MM.1S (cell line): ENCODE measurements around the gene TAC3.
A peak's percentile ranks its signal among the peaks of the same experiment; 100 is the strongest.

Source experiments
- DNase-seq: peaks from one replicate; pipeline ENCODE4 v3.0.0-alpha.2; 2015
- H2AFZ ChIP-seq: fragments of 300-600 bp; sonication (generic); 2 replicates; pipeline ENCODE4 v1.6.0; 2016; ENCODE audit warnings: antibody characterized with exemption, low read length
- H3F3A ChIP-seq: fragments of 300-600 bp; sonication (generic); 2 replicates; pipeline ENCODE4 v1.6.1; 2016; ENCODE audit warnings: mild to moderate bottlenecking, antibody characterized with exemption, low read length, moderate library complexity, mixed read lengths; ENCODE audit not compliant: insufficient read depth
- H3K27ac ChIP-seq: fragments of 300-600 bp; sonication (generic); 2 replicates; pipeline ENCODE4 v1.5.1; 2016; ENCODE audit warnings: mild to moderate bottlenecking, low read length
- H3K27me3 ChIP-seq: fragments of 300-600 bp; sonication (generic); replicated peaks from 2 replicates; pipeline ENCODE4 v1.6.0; 2016; ENCODE audit warnings: low read length; ENCODE audit not compliant: insufficient read depth
- H3K36me3 ChIP-seq: fragments of 300-600 bp; sonication (generic); replicated peaks from 2 replicates; pipeline ENCODE4 v1.6.1; 2016; ENCODE audit warnings: mild to moderate bottlenecking, low read length, mixed read lengths; ENCODE audit not compliant: insufficient read depth
- H3K4me1 ChIP-seq: fragments of 300-600 bp; sonication (generic); 2 replicates; pipeline ENCODE4 v1.6.1; 2016; ENCODE audit warnings: low read length, mixed read lengths
- H3K4me2 ChIP-seq: fragments of 300-600 bp; sonication (generic); 2 replicates; pipeline ENCODE4 v1.6.0; 2016; ENCODE audit warnings: low read depth, low read length
- H3K4me3 ChIP-seq: fragments of 300-600 bp; sonication (generic); 2 replicates; pipeline ENCODE4 v1.5.1; 2016; ENCODE audit warnings: low read length, mixed read lengths
- H3K79me2 ChIP-seq: fragments of 300-600 bp; sonication (generic); 2 replicates; pipeline ENCODE4 v1.6.1; 2016; ENCODE audit warnings: mixed run types, low read length, mixed read lengths
- H3K9ac ChIP-seq: fragments of 300-600 bp; sonication (generic); 2 replicates; pipeline ENCODE4 v1.6.1; 2016; ENCODE audit warnings: low read length, mixed read lengths
- H3K9me2 ChIP-seq: fragments of 300-600 bp; sonication (generic); replicated peaks from 2 replicates; pipeline ENCODE4 v1.6.1; 2016; ENCODE audit warnings: mild to moderate bottlenecking, low read length, mixed read lengths; ENCODE audit not compliant: insufficient read depth
- H3K9me3 ChIP-seq: fragments of 300-600 bp; sonication (generic); replicated peaks from 2 replicates; pipeline ENCODE4 v1.6.1; 2016; ENCODE audit warnings: mild to moderate bottlenecking, low read length, mixed read lengths; ENCODE audit not compliant: insufficient read depth
- H4K20me1 ChIP-seq: fragments of 300-600 bp; sonication (generic); 2 replicates; pipeline ENCODE4 v1.6.1; 2016; ENCODE audit warnings: mild to moderate bottlenecking, low read length, moderate library complexity, mixed read lengths; ENCODE audit not compliant: insufficient read depth
- CTCF ChIP-seq: fragments of 300-600 bp; sonication (generic); IDR thresholded peaks from 2 replicates; pipeline ENCODE4 v1.5.1; 2016; ENCODE audit warnings: antibody characterized with exemption, low read length, mixed read lengths
- EZH2 ChIP-seq: fragments of 300-600 bp; sonication (generic); optimal IDR thresholded peaks from 2 replicates; pipeline ENCODE3; 2017; ENCODE audit warnings: low read depth, mild to moderate bottlenecking, antibody characterized with exemption, low read length, mixed read lengths
- EZH2phosphoT487 ChIP-seq: fragments of 300-600 bp; sonication (generic); IDR thresholded peaks from 2 replicates; pipeline ENCODE4 v1.6.1; 2018; ENCODE audit warnings: antibody characterized with exemption, low read length

The TAC3 gene

GRCh38 chr12:57008178-57008577 lies 8.2 kb downstream of the TAC3 start:
- no peak for TF ChIP-seq EZH2phosphoT487
- TF ChIP-seq CTCF: peak; percentile 65
- Histone ChIP-seq H3K4me1 (peaks cover 16% of the 10 kb centered on the region), H3K4me2 (no peak overlapping the region), H3K27ac (no peak overlapping the region), H2AFZ (no peak overlapping the region), H3K4me3 (no peak overlapping the region), H3K79me2 (peaks cover 30% of the 10 kb centered on the region), H3K36me3 (peaks cover 5% of the 10 kb centered on the region; the same call in 1 of the 2 replicates), H4K20me1 (no peaks in the 10 kb centered on the region), H3F3A (no peaks in the 10 kb centered on the region), H3K9me3 (no peaks in the 10 kb centered on the region), H3K9ac (no peak overlapping the region), H3K9me2 (no peaks in the 10 kb centered on the region), H3K27me3 (peaks cover 5% of the 10 kb centered on the region; the same call in 1 of the 2 replicates)
- DNase-seq: peak; percentile 65

DNA sequence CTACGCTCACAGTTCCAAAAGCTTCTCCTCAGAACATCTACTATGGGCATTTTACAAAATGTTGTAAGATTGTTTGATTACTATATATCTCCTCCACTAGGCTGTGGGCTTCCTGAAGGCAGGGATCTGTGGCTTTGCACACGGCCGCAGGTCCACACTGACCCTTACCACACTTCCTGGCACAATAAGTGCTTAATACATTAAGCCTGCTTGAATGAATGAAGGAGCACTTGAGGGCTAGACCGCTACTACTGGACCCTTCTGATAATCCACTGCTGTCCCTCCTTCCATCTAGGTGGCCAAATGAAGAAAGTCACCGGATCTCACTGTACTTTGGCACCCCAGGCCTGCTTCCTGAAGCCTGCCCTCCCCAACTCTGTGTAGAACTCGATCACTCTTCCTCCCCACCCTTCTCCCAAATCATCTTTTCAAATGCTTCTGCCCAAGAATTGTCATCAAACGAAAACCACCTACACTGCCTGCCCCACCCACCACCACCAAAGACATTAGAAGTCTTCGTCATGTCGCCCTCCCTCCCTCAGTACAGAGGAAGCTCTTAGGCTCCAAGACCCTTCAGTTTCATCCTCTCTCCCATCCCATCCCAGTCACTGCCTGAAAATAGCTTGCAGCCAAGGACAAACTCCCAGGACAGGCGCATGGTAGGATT lies 9.4 kb downstream of the TAC3 start:
- DNase-seq: no peak
- peaks cover 32% of the 10 kb centered on the region for H3K79me2 ChIP-seq
- no peaks in the 10 kb centered on the region for H3K9me2 ChIP-seq
- H3K4me3 ChIP-seq: peak overlapping the region; percentile 31; the same call in 1 of the 2 replicates
- H3K9ac ChIP-seq: peak overlapping the region; percentile 14; the same call in 1 of the 2 replicates
- H3K36me3 ChIP-seq: peaks cover 5% of the 10 kb centered on the region; the same call in 1 of the 2 replicates
- no peaks in the 10 kb centered on the region for H4K20me1 ChIP-seq
- no peaks in the 10 kb centered on the region for H3K9me3 ChIP-seq
- H3K27ac ChIP-seq: no peak overlapping the region
- TF ChIP-seq EZH2 (no peak), EZH2phosphoT487 (no peak), CTCF (no peak; the same call in 1 of the 2 replicates)
- no peaks in the 10 kb centered on the region for H3K27me3 ChIP-seq
- H2AFZ ChIP-seq: peak overlapping the region; percentile 71
- H3F3A ChIP-seq: no peaks in the 10 kb centered on the region
- H3K4me2 ChIP-seq: peak overlapping the region; percentile 48
- H3K4me1 ChIP-seq: peaks cover 15% of the 10 kb centered on the region

DNA sequence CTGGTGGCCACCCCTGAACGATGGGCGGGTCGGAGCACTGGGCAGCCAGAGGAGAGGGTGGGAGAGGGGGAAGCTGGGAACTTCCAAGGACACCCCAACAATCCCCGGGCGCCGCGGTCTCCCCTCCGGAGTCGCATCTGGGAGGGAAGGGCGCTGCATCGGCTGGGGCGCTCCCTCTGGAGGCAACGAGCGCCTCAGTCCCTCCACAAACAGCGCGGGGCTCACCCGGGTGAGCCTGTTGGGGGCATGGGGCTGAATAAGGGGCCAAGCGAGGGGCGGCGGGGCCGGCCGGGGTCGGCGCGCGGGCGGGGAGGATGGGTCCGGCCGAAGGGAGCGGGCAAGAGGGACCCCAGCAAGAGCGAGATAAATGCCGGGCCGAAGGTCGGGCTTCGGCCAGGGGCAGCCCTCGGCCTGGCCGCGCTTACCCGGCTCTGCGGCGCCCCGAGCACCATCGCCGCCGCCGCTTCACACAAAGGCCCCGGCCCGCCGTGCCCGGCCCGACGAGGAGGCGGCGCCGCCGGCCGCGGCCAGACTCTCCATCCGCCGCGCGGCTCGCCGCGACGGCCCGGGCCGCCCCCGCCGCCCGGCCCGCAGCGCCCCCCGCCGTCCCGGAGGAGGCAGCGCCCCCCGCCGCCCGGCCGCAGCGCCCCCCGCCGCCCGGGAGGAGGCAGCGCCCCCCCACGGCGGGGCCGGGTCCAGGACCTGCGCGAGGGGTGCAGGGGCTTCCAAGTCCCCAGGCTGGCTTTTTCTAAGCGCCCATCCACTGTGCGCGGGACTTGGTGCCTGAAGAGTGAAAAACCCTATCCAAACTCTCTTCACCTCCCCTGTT lies 10.1 kb downstream of the TAC3 start, which contains the start of gene ZBTB39:
Gene ZBTB39 (minus strand): TSS at position 567 of the 829 bp plus-strand sequence. CDS start 1,629 bp downstream, outside the sequence.
- Histone ChIP-seq H3K4me2 (peak within 1 kb of the TSS; percentile 90), H3K9me2 (no peaks in the 10 kb centered on the region), H3K36me3 (peaks cover 5% of the 10 kb centered on the region; the same call in 1 of the 2 replicates), H4K20me1 (no peaks in the 10 kb centered on the region), H3K79me2 (peaks cover 40% of the 10 kb centered on the region), H3K4me3 (peak within 1 kb of the TSS; percentile 89), H3F3A (no peaks in the 10 kb centered on the region), H2AFZ (peak within 1 kb of the TSS; percentile 79), H3K9ac (peak within 1 kb of the TSS; percentile 88), H3K27ac (peak within 1 kb of the TSS; percentile 23; the same call in 1 of the 2 replicates), H3K4me1 (peaks cover 7% of the 10 kb centered on the region; the same call in 1 of the 2 replicates), H3K27me3 (no peaks in the 10 kb centered on the region), H3K9me3 (no peaks in the 10 kb centered on the region)
- TF ChIP-seq EZH2phosphoT487 (no peak), CTCF (peak; percentile 51), EZH2 (no peak)
- DNase-seq: peak; percentile 66
